Adrenal gland (tissue), 5 donors: ENCODE measurements around the gene TRAPPC11.

ENCODE experiments used
- POLR2A ChIP-seq, 2 donors: fragments of 450-650 bp; IDR thresholded peaks; one replicate each; pipeline ENCODE4 v1.6.1; 2017; ENCODE audit warnings: antibody characterized with exemption in 2 of 2, mild to moderate bottlenecking in 2 of 2, moderate library complexity in 1 of 2
- TF ChIP-seq, protein P1 (sequence below), 6 experiments: fragments of 450-650 bp in 4 of 6; fragments of 200-600 bp in 2 of 6; sonication (generic) in 1 of 6; IDR thresholded peaks; 1 replicate in 5 of 6; 2 replicates in 1 of 6; pipeline versions ENCODE4 v1.5.1 to v1.8.0; 2016 to 2021; ENCODE audit warnings: antibody characterized with exemption in 6 of 6, mild to moderate bottlenecking in 2 of 6, moderate library complexity in 1 of 6
- donor health status: DM: no; HTN: no; CAD: no.

DNA sequence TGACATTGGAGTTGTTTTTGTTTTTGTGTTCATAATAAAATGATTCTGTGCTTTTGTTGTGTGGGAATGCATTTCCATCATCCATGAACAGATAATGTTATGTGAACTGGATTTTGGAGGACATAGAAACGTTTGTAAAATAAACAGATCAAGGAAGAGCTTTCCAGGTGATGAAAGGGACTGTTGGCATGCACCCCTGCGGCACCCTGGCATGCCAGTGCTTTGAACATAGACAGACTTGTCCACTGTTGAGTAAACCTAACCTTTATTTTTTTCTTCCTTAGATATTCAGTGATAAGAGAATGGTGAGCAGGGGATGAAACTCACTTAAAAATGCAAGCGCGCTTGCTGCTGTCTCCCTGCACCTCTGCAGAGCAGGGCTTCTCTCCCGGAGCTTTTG is 59.8 kb downstream of the TRAPPC11 start:
- TF ChIP-seq, protein P1, sequence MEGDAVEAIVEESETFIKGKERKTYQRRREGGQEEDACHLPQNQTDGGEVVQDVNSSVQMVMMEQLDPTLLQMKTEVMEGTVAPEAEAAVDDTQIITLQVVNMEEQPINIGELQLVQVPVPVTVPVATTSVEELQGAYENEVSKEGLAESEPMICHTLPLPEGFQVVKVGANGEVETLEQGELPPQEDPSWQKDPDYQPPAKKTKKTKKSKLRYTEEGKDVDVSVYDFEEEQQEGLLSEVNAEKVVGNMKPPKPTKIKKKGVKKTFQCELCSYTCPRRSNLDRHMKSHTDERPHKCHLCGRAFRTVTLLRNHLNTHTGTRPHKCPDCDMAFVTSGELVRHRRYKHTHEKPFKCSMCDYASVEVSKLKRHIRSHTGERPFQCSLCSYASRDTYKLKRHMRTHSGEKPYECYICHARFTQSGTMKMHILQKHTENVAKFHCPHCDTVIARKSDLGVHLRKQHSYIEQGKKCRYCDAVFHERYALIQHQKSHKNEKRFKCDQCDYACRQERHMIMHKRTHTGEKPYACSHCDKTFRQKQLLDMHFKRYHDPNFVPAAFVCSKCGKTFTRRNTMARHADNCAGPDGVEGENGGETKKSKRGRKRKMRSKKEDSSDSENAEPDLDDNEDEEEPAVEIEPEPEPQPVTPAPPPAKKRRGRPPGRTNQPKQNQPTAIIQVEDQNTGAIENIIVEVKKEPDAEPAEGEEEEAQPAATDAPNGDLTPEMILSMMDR (IDR thresholded peaks at IDR 0.05) = no peak
- no peak for TF ChIP-seq POLR2A (IDR thresholded peaks at IDR 0.05)
